Measurements from ENCODE around the gene CCDC93.
"Not testable (repeated sequence)": the region's sequence is repeated elsewhere in the genome, so short reads cannot be mapped to it uniquely, and the experiment has no call there.

Gene CCDC93

GRCh38 chr2:117952228-117952627 lies 61.6 kb downstream of the CCDC93 start:
- no peak for DNase-seq

- DNase-seq = no peak
Observed at GRCh38 chr2:117949806-117950205, 64.1 kb downstream of the CCDC93 start.

GRCh38 chr2:117948615-117949014 lies 65.3 kb downstream of the CCDC93 start:
- DNase-seq = no peak

- DNase-seq = no peak
Observed at GRCh38 chr2:117945296-117945695, 68.6 kb downstream of the CCDC93 start.

- DNase-seq = no peak
Observed at GRCh38 chr2:117944816-117945215, 69.1 kb downstream of the CCDC93 start.

GRCh38 chr2:117943013-117943672 lies 70.7 kb downstream of the CCDC93 start:
- no peak for DNase-seq

- DNase-seq = no peak
Observed at GRCh38 chr2:117942551-117942950, 71.3 kb downstream of the CCDC93 start.

GRCh38 chr2:117941693-117942092 lies 72.2 kb downstream of the CCDC93 start:
- DNase-seq = no peak

- no peak for DNase-seq
Observed at GRCh38 chr2:117940436-117940835, 73.4 kb downstream of the CCDC93 start.

GRCh38 chr2:117938611-117939010 lies 75.3 kb downstream of the CCDC93 start:
- no peak for DNase-seq

- no peak for DNase-seq
Observed at GRCh38 chr2:117936871-117937428, 76.9 kb downstream of the CCDC93 start.

GRCh38 chr2:117935954-117936353 lies 77.9 kb downstream of the CCDC93 start:
- no peak for DNase-seq

GRCh38 chr2:117935456-117935855 lies 78.4 kb downstream of the CCDC93 start:
- no peak for DNase-seq

- DNase-seq = no peak
Observed at GRCh38 chr2:117933884-117934354, 80.0 kb downstream of the CCDC93 start.

- no peak for DNase-seq
Observed at GRCh38 chr2:117931978-117932377, 81.9 kb downstream of the CCDC93 start.

GRCh38 chr2:117931266-117931665 lies 82.6 kb downstream of the CCDC93 start:
- DNase-seq = no peak

GRCh38 chr2:117930775-117931174 lies 83.1 kb downstream of the CCDC93 start:
- no peak for DNase-seq

- DNase-seq = not testable (repeated sequence)
Observed at GRCh38 chr2:117923471-117923870, 90.4 kb downstream of the CCDC93 start.

- no peak for DNase-seq
Observed at GRCh38 chr2:117921520-117921919, 92.3 kb downstream of the CCDC93 start.

GRCh38 chr2:117918608-117919007 lies 95.3 kb downstream of the CCDC93 start:
- DNase-seq = no peak

GRCh38 chr2:117917223-117917917 lies 96.5 kb downstream of the CCDC93 start:
- peak; percentile 21 to 33 for DNase-seq

- no peak for DNase-seq
Observed at GRCh38 chr2:117902933-117903332, 110.9 kb downstream of the CCDC93 start.

GRCh38 chr2:117888897-117889296 lies 125.0 kb downstream of the CCDC93 start:
- DNase-seq = no peak

GRCh38 chr2:117885308-117885707 lies 128.6 kb downstream of the CCDC93 start:
- DNase-seq = no peak

Measured in Kasumi-1 (cell line).